BE2C (cell line): ENCODE results near the gene ABLIM2.

Source experiments
- DNase-seq: peaks from one replicate; pipeline ENCODE4 v3.0.0-alpha.2; 2020
- H3K27me3 ChIP-seq: fragments of 250-450 bp; sonication (Bioruptor Pico); 2 replicates; pipeline ENCODE4 v1.5.1; 2020; ENCODE audit warnings: mild to moderate bottlenecking
- H3K36me3 ChIP-seq: fragments of 250-450 bp; sonication (Bioruptor Pico); 2 replicates; pipeline ENCODE4 v1.5.1; 2020; ENCODE audit warnings: mild to moderate bottlenecking
- H3K4me1 ChIP-seq: fragments of 250-450 bp; sonication (Bioruptor Pico); 2 replicates; pipeline ENCODE4 v1.5.1; 2020
- H3K4me3 ChIP-seq: 2 replicates; pipeline ENCODE4 v1.5.1; 2011; ENCODE audit warnings: low read depth, low read length
- H3K9me3 ChIP-seq: fragments of 250-450 bp; sonication (Bioruptor Pico); 2 replicates; pipeline ENCODE4 v1.5.1; 2020
- TF ChIP-seq, protein P1 (sequence below): IDR thresholded peaks from 2 replicates; pipeline ENCODE4 v1.5.1; 2012; ENCODE audit warnings: mild to moderate bottlenecking, low read depth, low read length

Gene ABLIM2

DNA sequence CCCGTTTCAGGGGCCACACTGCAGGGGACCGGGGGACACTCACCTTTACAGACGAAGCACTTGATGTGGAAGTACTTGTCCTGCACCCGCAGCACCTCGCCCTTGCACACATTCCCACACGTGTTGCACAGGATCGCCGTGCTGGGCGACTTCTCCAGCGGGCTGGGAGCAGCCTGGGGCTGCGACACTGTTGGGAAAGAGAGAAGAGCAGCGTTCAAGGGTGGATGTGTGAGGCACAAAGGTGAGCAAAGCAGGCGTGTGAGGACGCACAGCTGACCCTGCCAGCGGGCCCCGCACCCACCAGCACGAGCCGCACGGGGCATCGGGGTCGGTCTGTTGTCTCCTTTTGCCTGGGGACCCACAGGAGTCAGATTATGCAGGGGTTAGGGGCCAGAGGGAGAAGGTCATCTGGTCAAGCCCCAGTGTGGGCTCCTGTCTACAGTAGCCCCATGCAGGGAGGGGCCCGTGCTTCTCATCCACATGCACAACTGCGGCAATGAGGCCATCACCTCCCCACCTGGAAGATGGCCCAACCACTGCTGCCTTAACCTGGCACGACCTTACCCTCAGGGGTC lies 52.1 kb downstream of the ABLIM2 start:
- no peak overlapping the region for H3K4me3 ChIP-seq
- no peaks in the 10 kb centered on the region for H3K36me3 ChIP-seq
- no peaks in the 10 kb centered on the region; the same call in 1 of the 2 replicates for H3K4me1 ChIP-seq
- H3K27me3 ChIP-seq, result no peaks in the 10 kb centered on the region
- no peaks in the 10 kb centered on the region for H3K9me3 ChIP-seq
- no peak for DNase-seq
- TF ChIP-seq, protein P1, sequence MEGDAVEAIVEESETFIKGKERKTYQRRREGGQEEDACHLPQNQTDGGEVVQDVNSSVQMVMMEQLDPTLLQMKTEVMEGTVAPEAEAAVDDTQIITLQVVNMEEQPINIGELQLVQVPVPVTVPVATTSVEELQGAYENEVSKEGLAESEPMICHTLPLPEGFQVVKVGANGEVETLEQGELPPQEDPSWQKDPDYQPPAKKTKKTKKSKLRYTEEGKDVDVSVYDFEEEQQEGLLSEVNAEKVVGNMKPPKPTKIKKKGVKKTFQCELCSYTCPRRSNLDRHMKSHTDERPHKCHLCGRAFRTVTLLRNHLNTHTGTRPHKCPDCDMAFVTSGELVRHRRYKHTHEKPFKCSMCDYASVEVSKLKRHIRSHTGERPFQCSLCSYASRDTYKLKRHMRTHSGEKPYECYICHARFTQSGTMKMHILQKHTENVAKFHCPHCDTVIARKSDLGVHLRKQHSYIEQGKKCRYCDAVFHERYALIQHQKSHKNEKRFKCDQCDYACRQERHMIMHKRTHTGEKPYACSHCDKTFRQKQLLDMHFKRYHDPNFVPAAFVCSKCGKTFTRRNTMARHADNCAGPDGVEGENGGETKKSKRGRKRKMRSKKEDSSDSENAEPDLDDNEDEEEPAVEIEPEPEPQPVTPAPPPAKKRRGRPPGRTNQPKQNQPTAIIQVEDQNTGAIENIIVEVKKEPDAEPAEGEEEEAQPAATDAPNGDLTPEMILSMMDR, result no peak

DNA sequence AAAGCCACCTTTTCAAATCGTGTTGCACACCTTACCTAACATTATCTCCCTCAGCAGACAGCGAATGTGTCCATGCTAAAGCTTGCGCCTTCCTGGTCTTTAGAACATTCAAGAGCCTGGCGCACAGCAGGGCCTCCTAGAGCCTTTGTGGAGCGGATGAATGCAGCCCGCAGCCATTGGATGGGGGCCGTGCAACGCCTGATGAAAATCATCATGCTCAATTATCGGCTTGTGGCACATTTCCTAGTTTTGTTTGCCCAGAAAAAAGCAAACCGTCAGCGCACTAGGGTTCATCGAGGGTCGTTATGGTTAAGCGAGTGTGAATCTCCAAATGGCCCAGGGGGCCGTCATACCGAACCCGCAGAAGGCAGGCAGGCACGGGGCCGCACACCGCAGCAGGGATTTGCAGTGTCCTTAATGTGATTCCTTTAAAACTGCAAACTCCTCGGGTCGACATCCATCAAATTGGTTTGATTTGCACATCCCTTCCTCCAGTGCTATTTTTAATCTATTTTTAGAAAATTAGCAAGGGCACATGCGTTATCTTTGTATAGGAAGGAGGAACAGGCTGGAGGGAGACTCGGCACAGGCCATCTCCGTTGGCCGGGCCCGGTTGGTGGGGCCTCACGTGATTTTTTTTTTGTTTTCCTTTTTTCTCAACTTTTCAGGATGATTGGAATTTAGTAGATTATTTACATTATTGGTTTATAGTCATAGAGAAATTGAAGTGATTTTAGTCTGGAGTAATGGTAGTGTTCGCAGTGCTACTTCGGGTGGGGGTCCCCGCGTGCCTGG lies 53.1 kb downstream of the ABLIM2 start:
- no peaks in the 10 kb centered on the region for H3K27me3 ChIP-seq
- TF ChIP-seq, protein P1, result no peak
- H3K36me3 ChIP-seq, result no peaks in the 10 kb centered on the region
- H3K4me1 ChIP-seq, result no peaks in the 10 kb centered on the region; the same call in 1 of the 2 replicates
- no peaks in the 10 kb centered on the region for H3K9me3 ChIP-seq
- no peak for DNase-seq
- no peak overlapping the region for H3K4me3 ChIP-seq

DNA sequence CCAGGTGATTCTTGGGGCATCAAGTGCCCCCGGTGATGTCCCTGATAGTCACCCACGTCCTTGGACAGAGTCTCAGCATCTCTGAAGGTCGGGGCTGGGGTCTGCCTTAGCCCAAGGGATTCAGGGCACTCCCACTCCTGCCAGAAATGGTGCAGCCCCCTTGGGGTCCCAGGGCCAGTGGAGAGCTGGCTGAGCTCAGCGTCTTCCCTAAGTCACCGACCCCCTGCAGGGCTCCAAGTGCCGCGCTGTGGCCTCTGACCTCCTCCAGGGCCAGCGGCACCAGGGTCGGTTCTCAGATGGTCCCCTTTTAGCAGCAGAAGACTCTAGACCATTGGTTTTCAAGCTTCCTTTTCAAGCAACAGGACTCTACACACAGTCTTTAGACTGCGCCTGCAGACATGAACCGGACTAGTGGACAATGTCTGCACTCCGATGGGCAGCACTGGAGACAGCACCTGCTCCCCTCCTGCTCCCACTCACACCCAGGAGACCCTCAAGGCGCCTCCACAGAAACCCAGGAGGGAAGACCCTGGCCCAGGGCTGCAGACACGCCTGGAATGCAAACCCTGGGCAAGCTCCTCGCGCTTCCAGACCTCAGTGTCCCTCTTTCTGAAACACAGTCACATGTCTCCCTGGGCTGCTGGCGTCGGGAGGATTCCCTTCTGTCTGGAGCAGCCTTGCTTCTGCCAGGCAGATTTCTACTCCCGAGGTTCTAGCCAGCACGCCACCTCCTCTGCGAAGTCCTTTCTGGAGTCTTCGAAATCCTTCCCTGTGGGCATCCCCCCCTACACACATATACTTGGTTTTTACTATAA lies 53.9 kb downstream of the ABLIM2 start:
- Histone ChIP-seq H3K36me3 (no peaks in the 10 kb centered on the region), H3K4me3 (no peak overlapping the region), H3K4me1 (no peaks in the 10 kb centered on the region; the same call in 1 of the 2 replicates), H3K9me3 (no peaks in the 10 kb centered on the region), H3K27me3 (no peaks in the 10 kb centered on the region)
- TF ChIP-seq, protein P1, result no peak
- DNase-seq, result no peak

DNA sequence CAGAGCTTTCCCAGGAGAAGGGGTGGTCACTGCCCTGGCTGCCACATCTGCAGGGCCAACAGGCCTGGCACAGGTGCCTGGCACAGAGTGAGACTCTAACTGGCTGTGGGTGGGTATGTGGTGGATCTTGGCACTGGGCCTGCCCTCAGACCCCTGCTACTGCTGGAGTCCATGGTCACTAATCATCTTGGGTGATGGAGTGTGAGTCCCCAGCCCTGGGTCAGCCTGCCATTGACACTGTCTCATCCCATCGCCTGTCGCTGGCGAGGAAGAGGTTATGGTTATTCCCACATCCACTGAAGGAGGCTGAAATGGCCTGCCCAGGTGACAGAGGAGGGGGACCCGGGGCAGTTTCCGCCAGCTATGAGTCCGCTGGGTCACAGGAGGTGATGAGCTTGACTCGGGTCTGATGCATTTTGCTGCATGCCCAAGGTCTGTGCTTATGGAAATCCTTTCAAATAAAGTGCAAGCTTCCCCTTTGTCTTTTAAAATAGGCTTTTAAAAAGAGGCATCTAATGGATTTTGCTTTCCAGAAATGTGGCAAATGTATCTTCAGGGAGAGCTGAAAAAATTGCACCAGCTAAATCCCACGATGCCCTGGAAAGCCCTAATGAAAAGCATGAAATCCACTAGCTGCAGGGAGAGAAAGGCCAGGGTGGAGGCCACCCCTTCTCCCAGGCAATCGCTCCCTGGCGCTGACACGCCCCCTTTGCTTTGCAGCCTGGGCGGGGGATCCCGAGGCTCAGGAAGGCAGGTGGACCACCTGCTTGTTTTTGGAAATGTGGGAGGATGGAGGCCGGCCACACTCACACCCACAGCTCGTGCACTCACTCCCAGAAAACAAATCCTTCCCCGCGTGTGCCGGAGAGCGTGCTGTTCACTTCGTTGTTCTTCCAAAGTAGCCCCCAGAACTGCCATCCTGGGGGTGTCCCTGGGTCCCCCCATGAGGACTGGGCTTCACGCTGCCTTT lies 54.9 kb downstream of the ABLIM2 start:
- TF ChIP-seq, protein P1, result no peak
- no peaks in the 10 kb centered on the region for H3K36me3 ChIP-seq
- no peak for DNase-seq
- no peaks in the 10 kb centered on the region for H3K9me3 ChIP-seq
- no peaks in the 10 kb centered on the region for H3K27me3 ChIP-seq
- H3K4me1 ChIP-seq, result no peaks in the 10 kb centered on the region; the same call in 1 of the 2 replicates
- no peak overlapping the region for H3K4me3 ChIP-seq

DNA sequence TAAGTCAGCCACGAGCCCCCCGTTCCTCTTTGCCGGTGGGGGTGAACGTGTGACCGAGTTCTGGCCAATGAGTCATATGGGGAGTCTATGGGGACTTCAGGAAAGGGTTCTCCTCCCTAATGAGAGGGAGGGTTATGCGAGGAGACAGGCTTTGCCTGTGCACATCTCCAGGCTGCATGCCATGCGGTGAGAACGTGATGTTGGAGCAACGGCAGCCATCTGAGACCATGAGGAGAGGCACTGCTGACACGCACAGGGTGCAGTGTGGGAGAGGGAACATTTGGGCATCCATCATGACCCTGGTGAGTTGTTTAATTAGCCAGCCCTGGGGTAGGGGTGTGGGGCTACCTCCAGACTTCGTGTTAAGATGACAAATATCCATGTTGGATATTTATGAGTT lies 55.8 kb downstream of the ABLIM2 start:
- H3K27me3 ChIP-seq, result no peaks in the 10 kb centered on the region
- TF ChIP-seq, protein P1, result no peak
- no peak overlapping the region for H3K4me3 ChIP-seq
- no peaks in the 10 kb centered on the region for H3K36me3 ChIP-seq
- H3K4me1 ChIP-seq, result no peaks in the 10 kb centered on the region
- H3K9me3 ChIP-seq, result no peaks in the 10 kb centered on the region
- no peak for DNase-seq
